Ovary (tissue), 3 donors: Measurements from ENCODE around the gene SH3GL1.

Experiments
- POLR2A ChIP-seq: fragments of 450-650 bp; IDR thresholded peaks from one replicate; pipeline ENCODE4 v1.6.1; 2017; ENCODE audit warnings: antibody characterized with exemption, mild to moderate bottlenecking, moderate library complexity
- TF ChIP-seq, protein P1 (sequence below), 3 donors: fragments of 450-650 bp in 2 of 3; fragments of 200-600 bp in 1 of 3; IDR thresholded peaks; one replicate each; pipeline versions ENCODE4 v1.5.1 to v1.8.0; 2016 to 2022; ENCODE audit warnings: antibody characterized with exemption in 3 of 3, mild to moderate bottlenecking in 1 of 3
- donor health status: DM: no; HTN: no; CAD: no.

GRCh38 chr19:4442819-4443146, 42.4 kb upstream of the SH3GL1 start:
- TF ChIP-seq, protein P1, sequence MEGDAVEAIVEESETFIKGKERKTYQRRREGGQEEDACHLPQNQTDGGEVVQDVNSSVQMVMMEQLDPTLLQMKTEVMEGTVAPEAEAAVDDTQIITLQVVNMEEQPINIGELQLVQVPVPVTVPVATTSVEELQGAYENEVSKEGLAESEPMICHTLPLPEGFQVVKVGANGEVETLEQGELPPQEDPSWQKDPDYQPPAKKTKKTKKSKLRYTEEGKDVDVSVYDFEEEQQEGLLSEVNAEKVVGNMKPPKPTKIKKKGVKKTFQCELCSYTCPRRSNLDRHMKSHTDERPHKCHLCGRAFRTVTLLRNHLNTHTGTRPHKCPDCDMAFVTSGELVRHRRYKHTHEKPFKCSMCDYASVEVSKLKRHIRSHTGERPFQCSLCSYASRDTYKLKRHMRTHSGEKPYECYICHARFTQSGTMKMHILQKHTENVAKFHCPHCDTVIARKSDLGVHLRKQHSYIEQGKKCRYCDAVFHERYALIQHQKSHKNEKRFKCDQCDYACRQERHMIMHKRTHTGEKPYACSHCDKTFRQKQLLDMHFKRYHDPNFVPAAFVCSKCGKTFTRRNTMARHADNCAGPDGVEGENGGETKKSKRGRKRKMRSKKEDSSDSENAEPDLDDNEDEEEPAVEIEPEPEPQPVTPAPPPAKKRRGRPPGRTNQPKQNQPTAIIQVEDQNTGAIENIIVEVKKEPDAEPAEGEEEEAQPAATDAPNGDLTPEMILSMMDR (IDR thresholded peaks at IDR 0.05): no peak
- TF ChIP-seq POLR2A: no peak
